ENCODE measurements around the gene MSH3.

- no peak for TF ChIP-seq CTCF (conservative IDR thresholded peaks at IDR 0.05; ENCODE audit: low read length)
- TF ChIP-seq EZH2phosphoT487 (IDR thresholded peaks at IDR 0.05; ENCODE audit: borderline replicate concordance), result no peak
These were observed 7.5 kb upstream of the MSH3 start for GRCh38 chr5:80646926-80647325.

Data from Loucy (cell line).